ENCODE measurements around the gene TMEM60.
"Not testable (repeated sequence)": the region's sequence is repeated elsewhere in the genome, so short reads cannot be mapped to it uniquely, and the experiment has no call there.

The TMEM60 gene

DNA sequence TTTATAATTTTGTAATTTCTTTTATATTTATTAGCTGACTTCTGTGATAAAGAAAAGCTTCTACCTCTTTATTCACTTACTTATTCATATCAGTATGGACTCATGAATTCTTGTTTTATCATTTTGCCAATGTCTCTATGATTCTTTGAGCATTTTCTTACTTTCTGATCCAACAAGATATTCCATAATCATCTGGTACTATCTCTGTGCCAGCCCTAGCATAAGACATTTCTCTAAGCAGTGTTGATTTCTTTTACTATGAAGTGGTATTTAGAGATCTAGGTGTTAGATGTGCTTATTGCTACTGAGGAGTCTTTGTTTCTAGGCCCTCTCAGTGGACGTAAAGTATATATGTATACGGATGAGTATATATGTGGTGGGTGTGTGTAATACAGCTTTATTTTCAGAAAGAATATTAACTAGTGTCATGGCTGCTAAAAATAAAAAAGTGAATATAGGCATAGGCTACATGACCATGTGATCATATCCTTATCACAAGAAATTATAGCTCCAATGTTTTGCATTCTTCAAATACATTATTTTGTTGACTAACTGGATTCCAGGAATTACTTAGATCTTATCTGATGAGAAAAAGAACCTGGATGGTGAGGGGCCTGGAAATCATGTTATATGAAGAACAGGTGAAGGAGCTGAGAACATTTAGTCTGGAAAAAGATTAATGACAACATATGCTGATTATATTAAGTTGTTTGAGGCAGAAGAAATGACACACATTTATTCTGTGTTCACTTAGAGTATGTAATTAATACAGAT is 13.5 kb upstream of the TMEM60 start:
- FAIRE-seq: no peak

DNA sequence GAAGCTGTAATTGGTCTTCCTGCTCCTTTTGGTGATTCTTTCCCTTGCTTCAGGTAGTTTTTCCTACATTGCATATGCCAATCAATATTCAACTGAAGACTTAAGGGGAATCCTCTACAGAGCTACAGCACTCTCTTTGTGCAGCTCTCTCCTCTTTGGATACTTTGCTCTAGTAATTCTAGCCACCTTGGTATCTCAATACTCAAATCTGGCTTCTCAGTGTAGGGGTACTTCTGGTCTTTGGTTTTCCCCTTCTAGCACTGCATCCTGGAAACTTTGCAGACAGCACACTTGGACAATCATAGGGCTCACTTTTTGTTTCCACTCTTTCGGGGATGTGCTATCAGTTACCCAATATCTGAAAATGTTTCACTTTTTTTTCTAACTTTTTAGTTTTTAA is 10.3 kb upstream of the TMEM60 start:
- no peak for FAIRE-seq

DNA sequence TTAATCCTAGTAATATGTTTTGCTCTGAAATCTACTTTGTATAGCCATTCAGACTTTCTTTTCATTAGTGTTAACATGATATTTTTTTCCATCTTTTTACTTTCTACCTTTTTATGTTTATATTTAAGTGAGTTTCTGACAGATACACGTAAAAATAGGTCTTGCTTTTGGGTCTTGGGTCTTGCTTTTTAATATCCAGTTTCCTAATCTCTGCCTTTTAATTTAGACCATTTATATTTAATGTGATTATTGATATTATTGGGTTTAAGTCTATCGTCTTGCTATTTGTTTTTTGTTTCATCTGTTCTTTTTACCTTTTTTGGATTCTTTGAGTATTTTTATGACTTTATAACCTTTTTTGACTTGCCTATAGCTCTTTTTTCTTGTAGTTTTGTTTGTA is 8.2 kb upstream of the TMEM60 start:
- no peak for FAIRE-seq

DNA sequence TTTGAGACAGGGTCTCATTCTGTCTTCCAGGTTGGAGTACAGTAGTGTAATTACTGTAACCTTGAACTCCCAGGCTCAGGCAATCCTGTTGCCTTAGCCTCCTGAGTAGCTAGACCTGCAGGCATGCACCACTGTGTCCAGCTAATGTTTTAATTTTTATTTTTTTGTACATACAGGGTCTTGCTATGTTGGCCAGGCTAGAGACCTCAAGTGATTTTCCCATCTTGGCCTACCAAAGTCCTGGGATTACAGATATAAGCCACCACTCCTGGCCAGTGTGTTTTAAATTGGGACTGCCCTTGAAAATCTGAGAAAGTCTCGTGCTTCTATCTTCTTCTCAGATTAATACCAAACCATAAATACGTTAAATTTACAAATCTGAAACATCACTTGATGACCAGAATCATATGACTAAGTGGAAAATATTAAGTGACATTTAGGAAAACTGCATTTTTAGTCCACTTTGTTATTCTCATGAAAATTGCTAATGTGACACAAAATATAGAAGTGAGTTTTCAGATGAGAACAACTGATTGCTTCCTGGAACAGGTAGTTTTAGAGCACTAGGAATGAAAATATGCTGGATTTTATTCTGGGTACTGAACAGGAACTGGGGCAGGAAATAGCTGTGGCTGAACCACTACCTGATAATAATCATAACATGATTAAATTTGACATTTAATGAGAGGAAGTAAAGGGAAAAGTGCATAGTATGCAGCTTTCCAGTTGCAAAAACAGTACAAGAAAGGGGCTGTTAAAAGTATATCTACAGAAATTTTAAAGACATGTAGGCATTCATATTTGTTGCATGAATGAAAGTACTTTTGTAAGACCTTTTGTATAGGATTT is 4.5 kb upstream of the TMEM60 start:
- FAIRE-seq: no peak

DNA sequence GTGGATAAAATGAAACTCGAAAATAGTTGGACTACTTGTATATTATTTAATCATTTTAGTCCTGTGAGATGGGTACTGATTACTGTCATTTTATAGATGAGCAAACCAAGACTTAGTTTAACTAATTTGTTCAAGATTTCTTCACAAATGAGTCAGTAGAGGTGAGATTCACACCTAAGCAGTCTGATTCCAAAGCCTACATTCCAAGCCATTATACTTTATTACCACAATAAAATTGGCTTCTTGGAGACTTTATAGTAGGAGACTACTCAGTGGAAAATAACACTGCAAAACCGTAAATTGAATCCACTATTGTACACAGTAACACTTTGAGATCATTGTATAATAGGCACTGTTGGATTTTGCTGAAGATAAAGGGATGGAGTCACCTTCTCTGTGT is 2.5 kb upstream of the TMEM60 start:
- FAIRE-seq: no peak

DNA sequence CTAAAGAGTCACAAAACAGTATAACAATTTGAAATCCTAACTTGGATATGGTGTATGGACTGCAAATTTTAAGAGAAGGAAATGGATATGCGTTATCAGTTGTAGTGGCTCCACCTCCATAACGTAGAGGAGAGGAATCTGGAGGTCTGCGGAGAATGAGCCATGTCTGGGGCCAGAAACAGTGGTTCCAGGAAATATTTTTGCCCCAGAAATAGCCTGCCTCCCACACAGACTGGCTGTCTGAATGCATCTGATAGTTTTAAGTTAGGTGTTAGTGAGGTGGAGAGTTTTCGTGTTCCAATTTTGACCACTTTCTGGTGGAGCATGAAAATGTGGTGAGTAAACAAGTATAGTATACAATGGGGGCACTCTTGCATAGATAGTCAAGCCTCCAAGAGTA is 1.9 kb upstream of the TMEM60 start:
- FAIRE-seq: no peak

DNA sequence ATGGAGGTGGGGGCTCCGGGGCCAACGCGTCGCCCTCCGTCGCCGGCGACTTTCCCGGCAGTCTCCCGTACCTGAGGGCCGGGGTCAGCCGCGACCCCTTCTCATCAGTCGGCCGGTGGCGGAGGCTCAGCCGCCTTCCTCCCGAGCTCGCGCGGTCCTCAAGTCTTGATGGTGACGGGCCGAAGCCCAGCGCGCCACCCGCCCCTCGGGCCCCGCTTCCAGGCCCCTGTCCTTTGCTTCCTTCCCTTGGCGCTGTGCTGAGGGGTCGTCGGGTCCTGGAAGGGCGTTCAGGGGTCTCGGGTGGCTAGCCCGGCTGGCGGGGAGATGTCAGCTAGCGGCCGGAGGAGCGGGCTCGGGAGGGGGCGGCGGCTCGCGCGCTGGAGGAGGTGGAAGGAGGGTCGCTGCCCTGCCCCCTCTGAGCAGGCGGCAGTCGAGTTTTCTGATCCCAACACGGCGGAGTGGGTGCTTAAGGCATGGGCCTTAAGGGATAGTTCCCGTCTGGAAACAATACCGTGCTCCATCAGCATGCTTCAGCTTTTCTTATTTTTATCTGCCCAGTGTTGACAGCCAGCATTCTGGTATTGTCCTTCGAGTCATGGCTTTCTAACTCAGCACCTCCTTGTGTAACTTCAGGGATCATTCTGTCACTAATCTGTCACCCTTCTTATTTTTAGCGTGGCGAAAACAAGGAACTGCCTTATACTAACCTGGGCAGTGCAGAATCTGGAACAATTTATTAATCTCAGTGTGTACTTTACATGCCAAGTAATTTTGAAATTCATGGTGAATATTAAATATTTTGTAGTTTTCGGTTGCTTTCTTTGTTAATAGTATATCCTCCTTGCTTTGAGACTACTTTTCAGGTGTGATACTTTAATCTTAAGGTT is 1.1 kb upstream of the TMEM60 start:
- FAIRE-seq: no peak

DNA sequence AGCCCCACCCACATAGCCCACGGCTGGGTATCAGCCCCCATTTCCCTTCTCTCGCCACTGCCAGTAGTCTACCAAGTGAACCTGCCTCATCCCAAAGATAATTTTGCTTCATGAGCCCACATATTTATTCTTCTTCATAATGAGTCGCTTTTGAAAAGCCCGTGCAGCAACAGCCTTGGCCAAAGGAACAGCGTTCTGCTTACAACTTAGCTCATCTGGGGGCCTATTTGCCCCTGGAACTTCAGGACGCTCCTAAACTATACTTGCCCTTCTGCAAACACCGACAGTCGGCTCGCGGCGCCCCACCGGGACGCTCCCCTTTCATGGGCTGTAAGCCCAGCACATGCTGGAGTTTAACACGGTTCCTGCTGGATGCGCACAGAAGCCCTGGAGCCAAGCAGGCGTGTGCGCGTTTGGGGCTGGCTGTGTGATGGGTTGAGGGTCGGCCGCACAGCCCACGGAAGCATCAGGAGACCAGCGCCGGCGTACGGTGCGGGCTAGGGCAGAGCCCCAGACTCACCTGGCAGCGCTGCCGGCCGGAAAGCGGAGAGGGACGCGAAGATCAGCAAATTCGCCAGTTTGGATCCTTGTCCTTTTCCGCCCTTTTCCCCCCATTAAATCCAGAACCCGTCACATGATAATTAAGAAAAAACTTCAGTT is 370 bp downstream of the TMEM60 start:
- FAIRE-seq: no peak

DNA sequence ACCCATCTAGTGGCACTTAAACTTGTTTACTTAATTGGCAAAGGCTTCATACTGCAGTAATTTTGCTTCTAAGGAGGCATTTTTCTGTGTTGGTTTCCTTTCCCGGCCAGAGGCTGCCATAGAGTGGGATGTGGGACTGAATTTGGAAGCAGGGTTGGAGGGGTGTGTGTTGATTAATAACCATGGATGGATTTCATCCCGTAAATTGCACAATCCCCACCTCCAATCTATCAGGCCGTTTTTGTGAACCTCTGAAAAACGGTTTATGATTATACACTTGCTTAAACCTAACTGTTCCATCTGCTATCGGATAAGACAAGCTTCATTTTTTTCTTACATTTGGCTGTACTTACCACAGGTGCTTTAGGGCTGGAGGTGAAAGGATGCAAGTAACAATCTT is 1.3 kb downstream of the TMEM60 start:
- no peak for FAIRE-seq

DNA sequence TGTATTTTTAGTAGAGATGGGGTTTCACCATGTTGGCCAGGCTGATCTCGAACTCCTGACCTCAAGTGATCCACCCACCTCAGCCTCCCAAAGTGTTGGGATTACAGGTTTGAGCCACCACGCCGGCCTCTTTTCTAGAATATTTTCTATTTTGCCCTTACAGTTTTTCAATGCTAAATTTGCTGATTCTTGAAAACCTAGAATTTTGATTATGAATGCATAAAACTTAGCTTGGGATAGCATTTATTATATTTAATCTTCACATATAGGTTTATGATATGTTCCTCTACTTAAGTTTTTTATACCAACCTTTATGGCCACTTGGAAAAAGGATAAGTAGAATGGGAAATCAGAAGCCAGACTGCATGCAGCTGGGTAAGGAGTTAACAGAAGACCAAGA is 2.1 kb downstream of the TMEM60 start:
- no peak for FAIRE-seq

DNA sequence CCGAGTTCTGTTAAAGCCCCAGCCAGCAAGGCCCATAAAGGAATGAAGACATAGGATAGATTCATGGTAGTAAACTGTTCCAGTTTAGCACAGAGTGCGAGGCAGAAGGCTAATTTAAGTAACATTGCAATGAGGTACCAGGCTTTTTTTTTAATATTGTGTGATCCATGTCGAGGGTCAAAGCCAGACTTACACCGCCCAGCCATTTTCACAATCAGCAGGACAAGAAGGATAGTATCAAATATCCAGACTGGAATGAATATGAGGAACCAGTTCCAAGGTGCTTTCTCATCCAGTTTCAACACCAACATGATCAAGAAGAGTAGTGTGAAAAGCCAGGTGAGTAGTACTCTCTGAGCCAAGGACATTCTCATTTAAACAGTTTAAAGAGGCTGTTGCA is 4.2 kb downstream of the TMEM60 start:
- no peak for FAIRE-seq

DNA sequence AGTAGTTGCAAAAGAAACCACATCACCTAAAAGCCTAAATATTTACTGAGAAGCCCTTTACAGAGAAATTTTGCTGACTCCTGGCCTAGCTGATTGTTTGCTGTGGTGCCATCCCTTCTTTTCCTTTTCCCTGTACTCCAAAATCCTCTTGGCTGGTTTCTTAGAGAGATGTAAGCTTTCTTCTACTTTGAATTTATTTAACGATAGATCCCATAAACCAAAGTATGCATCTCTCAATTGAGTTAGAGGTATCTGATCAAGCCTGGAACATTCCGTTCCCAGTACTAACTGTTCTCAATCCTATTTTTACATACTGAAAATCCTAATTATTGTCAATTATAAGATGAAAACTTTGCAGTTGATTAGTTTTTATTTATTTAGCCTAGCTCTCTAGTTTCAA is 6.3 kb downstream of the TMEM60 start:
- FAIRE-seq: no peak

DNA sequence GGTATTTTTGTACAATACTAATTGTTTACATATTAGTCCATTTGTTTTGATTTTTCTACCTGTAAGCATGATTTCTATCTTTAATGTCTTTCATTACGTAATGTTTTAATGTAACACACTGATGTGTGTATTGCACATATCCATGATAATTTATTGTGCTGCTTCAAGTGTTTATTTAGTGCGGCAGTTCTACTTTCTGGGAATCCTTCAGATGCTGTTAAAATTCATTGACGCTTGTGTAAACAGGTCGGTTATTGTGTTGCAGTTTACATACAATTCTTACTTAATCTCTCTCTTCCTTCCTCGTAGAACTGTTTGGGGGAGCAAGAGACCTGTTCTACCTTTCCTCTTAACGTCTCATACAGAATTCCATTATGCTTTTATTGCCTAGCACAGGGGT is 6.9 kb downstream of the TMEM60 start:
- no peak for FAIRE-seq

DNA sequence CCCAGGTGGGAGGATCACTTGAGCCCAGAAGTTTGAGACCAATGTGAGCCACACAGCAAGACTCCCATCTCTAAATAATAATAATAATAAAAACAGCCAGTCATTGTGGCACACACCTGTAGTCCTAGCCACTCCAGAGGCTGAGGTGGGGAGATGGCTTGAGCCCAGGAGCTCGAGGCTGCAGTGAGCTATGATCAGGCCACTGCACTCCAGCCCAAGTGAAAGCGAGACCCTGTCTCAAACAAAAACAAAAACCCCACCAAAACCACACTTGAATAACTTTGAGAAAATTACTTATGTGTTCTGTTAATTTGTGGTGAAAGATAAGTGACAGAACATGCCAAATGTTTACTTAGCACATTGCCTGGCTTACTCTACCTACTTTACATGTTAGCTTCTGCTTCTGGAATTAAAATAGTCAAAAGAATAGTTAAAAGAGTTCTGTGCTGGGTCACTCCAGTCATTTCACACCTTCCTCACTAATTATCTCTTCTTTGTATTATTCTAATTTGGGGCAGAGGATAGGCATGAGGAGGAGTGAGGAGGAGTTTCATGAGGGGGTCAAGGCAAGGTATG is 9.8 kb downstream of the TMEM60 start:
- no peak for FAIRE-seq

DNA sequence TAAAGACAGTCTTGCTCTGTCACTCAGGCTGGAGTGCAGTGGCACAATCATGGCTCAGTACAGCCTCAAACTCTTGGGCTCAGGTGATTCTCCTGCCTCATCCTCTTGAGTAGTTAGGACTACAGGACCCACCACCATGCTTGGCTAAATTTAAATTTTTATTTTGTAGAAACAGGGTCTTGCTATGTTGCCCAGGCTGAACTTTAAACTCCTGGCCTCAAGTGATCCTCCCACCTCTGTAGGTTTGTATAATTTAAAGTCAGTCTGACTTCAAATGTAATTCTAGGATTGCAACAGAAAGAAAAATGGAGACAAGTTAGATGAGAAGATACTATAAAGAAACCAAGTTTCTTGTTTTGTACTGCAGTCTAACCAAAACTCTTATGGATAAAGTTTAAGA is 11.5 kb downstream of the TMEM60 start:
- no peak for FAIRE-seq

DNA sequence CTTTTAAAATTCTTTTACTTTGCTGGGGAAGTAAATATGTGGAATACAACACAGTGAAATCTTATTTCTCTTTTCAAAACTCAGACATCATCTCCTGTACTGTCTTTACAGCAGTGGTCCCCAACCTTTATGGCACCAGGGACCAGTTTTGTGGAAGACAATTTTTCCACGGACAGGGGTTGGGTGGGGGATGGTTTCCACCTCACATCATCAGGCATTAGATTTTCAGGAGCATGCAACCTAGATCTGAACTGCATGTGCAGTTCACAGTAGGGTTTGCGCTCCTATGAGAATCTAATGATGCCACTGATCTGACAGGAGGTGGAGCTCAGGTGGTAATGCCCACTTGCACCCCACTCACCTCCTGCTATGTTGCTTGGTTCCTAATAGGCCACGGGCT is 12.2 kb downstream of the TMEM60 start:
- FAIRE-seq: no peak

DNA sequence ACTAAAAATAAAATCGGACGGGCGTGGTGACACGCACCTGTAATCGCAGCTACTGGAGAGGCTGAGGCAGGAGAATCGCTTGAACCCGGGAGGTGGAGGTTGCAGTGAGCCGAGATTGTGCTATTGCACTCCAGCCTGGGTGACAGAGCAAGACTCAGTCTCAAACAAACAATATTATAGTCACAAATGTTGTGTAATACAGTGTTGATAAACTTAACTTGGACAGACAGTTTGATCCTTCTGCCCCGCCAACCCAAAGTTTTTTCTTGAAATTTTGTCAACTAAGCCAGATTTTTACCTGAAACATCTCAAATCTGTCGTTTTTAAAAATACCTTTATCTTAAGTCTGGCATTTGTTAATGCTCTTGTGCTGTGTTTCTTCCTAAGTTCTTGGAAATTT is 13.8 kb downstream of the TMEM60 start:
- FAIRE-seq: not testable (repeated sequence)

DNA sequence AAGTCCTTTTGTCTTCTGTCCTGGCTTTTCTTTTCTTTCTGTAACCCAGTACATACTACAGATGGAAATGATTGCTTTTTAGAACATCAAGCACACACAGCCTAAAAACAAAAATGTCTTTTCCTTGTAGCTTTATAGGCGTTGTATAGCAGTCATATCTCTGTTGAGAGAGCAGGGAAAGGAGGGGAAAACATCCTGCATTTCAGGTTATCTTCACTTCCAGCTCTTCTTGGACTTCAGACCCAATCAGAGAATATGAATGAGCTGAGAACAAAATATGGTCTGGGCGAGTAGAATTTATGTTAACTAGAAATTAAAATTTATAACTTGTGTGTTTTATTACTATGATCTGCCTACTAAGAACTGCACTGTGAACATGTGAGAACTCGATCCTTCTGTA is 14.7 kb downstream of the TMEM60 start:
- FAIRE-seq: no peak

DNA sequence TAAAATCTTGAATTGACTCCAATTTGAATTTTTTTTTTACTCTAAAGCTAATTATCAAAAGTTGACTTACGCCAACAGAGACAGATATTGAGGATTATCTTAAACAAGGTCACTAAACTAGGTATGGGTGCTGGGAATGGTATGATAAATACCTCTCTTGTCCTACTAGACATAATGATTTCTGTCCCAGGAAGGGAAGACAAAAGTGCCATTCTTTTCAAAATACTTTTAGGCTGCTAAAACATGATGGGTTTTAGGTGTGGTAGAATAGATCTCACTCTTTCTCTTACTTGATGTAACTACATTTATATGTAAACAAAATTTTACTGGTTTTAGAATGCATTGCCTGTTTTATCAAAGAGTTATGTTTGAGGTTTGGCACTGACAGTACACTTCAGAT is 15.1 kb downstream of the TMEM60 start:
- FAIRE-seq: no peak

DNA sequence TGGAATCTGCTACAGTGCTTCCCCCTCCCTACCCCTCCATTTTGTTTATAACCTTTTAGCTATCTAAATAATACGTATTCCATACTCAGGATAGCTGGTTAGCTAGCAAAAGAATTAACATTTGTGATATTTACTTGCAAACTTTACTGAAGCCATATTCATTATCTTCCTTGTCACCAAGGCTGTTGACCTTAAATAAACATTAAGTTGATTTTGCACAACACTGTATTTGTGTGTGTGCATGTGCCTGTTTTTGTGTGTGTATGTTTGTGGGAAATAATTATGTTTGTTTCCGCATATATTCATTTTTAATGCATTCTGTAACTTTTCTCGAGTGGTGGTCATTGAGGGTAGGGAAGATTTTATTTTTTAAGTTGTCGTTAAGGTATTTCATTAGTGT is 15.9 kb downstream of the TMEM60 start:
- FAIRE-seq: no peak

DNA sequence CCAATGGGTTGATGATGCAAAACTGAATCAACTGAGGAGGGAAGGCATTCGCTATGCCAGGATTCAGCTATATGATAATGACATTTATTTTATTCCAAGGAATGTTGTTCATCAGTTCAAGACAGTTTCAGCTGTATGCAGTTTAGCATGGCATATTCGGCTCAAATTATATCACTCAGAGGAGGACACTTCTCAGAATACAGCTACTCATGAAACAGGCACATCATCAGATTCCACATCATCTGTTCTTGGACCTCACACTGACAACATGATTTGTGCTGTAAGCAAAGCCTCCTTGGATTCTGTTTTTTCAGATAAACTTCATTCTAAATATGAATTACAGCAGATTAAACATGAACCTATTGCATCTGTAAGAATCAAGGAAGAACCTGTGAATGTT is 19.7 kb downstream of the TMEM60 start:
- FAIRE-seq: no peak

DNA sequence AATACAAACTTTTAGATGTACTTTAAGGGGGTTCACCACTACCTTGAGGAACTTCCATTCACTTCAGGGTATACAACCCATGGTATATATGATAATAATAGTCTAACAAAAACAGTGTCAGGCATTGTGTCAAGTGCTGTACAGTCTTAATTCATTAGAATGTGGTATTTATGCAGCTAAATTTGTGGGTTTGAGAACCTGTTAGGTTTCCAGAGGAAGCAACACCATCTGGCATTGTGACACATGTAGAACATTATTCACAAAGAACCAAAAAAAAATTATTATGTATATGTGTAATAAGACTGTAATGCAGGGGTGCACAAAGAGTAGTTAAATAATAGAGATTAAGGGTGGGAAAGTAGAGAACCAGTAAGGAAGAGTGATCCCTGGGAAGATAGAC is 26.3 kb downstream of the TMEM60 start:
- FAIRE-seq: no peak

DNA sequence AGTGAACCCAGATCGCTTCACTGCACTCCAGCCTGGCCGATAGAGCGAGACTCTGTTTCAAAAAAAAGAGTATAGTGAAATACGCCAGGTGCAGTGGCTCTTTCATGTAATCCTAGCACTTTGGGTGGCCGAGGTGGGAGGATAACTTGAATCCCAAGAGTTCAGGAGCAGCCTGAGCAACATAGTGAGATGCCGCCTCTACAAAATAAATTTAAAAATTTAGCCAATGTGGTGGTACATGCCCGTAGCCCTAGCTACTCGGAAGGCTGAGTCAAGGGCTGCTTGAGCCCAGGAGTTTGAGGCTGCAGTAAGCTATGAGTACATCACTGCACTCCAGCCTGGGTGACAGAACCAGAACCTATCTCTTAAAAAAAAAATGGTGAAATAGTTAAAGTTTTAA is 27.9 kb downstream of the TMEM60 start:
- no peak for FAIRE-seq

All from TTC549 (cell line).